Neural crest cell (in vitro differentiated cells): ENCODE results near the gene SLC25A13. TPM values are rescaled to one million over a fixed set of nuclear protein-coding genes. Genes with fewer than 3 reads are reported as not detected.

ENCODE experiments used
- DNase-seq: peaks from one replicate; pipeline ENCODE4 v3.0.0; 2021; ENCODE audit warnings: low read depth, mixed read lengths, low spot score
- H3K27ac Mint-ChIP-seq: one replicate; pipeline ENCODE4 v1.8.0; 2021; ENCODE audit warnings: mild to moderate bottlenecking, mixed read lengths; ENCODE audit not compliant: unreplicated experiment
- H3K27me3 Mint-ChIP-seq: 2 replicates; pipeline ENCODE4 v1.8.0; 2021; ENCODE audit warnings: low read depth, mild to moderate bottlenecking, mixed read lengths
- H3K36me3 Mint-ChIP-seq: 2 replicates; pipeline ENCODE4 v1.8.0; 2021; ENCODE audit warnings: low read depth, mild to moderate bottlenecking, mixed read lengths
- H3K4me1 Mint-ChIP-seq: 2 replicates; pipeline ENCODE4 v1.8.0; 2021; ENCODE audit warnings: mixed read lengths
- H3K4me3 Mint-ChIP-seq: one replicate; pipeline ENCODE4 v1.8.0; 2021; ENCODE audit warnings: mild to moderate bottlenecking, mixed read lengths
- H3K9me3 Mint-ChIP-seq: 2 replicates; pipeline ENCODE4 v1.8.0; 2021; ENCODE audit warnings: mixed read lengths
- total RNA-seq: library from RNA; stranded (reverse); gene quantifications from 2 replicates; pipeline ENCODE4 v1.2.1, GENCODE V29; 2021
- TF ChIP-seq, protein P1 (sequence below): fragments of 200-600 bp; sonication (generic); conservative IDR thresholded peaks from 2 replicates; pipeline ENCODE4 v1.5.0; 2021; ENCODE audit warnings: antibody characterized with exemption, mild to moderate bottlenecking

SLC25A13 gene
- total RNA-seq, 1 donor from 2014 or later: 68.3 TPM

DNA sequence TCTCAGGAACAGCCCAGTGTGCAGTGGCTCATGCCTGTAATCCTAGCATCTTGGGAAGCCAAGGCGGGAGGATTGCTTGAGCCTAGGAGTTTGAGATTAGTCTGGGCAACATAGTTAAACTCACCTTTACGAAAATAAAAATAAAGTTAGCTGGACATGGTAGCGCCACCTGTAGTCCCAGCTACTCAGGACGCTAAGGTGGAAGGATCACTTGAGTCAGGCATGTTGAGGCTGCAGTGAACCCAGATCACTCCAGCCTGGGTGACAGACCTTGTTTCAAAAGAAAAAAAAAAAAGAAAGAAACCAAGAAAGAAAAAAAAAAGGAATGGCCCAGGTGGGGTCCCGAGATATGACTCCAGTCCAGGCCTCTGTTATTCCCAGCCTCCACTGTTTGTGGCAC is 96.6 kb downstream of the SLC25A13 start:
- Mint-ChIP-seq H3K9me3 (no peaks in the 10 kb centered on the region), H3K27me3 (no peaks in the 10 kb centered on the region), H3K4me1 (peaks cover 4% of the 10 kb centered on the region), H3K4me3 (no peak overlapping the region), H3K27ac (peak overlapping the region; percentile 19), H3K36me3 (peaks cover 11% of the 10 kb centered on the region)
- TF ChIP-seq, protein P1, sequence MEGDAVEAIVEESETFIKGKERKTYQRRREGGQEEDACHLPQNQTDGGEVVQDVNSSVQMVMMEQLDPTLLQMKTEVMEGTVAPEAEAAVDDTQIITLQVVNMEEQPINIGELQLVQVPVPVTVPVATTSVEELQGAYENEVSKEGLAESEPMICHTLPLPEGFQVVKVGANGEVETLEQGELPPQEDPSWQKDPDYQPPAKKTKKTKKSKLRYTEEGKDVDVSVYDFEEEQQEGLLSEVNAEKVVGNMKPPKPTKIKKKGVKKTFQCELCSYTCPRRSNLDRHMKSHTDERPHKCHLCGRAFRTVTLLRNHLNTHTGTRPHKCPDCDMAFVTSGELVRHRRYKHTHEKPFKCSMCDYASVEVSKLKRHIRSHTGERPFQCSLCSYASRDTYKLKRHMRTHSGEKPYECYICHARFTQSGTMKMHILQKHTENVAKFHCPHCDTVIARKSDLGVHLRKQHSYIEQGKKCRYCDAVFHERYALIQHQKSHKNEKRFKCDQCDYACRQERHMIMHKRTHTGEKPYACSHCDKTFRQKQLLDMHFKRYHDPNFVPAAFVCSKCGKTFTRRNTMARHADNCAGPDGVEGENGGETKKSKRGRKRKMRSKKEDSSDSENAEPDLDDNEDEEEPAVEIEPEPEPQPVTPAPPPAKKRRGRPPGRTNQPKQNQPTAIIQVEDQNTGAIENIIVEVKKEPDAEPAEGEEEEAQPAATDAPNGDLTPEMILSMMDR: no peak
- no peak for DNase-seq

DNA sequence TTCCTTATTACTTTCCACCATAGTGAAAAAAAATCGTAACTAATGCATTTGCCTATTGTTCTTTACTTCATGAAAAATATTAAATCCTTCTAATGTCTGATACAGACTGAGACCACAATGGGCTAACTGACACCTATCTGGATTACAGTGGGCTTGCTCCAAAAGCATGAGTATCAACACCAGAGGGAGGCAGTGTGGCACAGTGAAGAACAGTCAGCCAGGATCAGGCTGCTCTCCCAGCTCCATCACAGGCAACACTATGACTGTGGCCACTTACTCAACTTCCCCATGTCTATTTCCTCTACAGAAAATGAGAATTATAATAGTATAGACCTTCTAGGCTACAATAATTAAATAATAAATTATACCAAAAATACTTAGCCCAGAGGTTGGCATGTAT is 97.2 kb downstream of the SLC25A13 start:
- no peaks in the 10 kb centered on the region for H3K9me3 Mint-ChIP-seq
- TF ChIP-seq, protein P1: no peak
- H3K36me3 Mint-ChIP-seq: peaks cover 7% of the 10 kb centered on the region
- DNase-seq: no peak
- H3K4me3 Mint-ChIP-seq: no peak overlapping the region
- peaks cover 4% of the 10 kb centered on the region for H3K4me1 Mint-ChIP-seq
- no peak overlapping the region for H3K27ac Mint-ChIP-seq
- H3K27me3 Mint-ChIP-seq: no peaks in the 10 kb centered on the region

DNA sequence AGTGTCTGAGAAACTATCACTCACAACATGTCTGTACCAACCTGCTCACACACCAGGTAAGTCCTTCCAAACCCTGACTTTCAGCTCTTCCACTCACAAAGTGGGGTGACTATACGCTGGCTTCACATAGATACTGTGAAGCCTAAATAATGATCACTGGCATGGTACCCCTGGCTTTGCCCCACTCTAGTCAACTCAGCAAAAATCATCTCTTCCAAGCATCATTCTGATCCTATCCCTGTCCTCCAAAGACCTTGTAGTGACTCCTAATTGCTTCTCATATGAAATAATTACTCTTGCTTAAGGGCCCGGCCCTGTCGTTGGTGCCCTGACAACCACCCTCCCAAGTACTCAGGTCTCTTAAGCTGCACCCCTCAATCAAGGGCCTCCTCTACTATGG is 97.8 kb downstream of the SLC25A13 start:
- Mint-ChIP-seq H3K4me1 (peaks cover 4% of the 10 kb centered on the region), H3K36me3 (peaks cover 2% of the 10 kb centered on the region), H3K27me3 (no peaks in the 10 kb centered on the region), H3K27ac (no peak overlapping the region), H3K9me3 (no peaks in the 10 kb centered on the region), H3K4me3 (no peak overlapping the region)
- TF ChIP-seq, protein P1: no peak
- no peak for DNase-seq

DNA sequence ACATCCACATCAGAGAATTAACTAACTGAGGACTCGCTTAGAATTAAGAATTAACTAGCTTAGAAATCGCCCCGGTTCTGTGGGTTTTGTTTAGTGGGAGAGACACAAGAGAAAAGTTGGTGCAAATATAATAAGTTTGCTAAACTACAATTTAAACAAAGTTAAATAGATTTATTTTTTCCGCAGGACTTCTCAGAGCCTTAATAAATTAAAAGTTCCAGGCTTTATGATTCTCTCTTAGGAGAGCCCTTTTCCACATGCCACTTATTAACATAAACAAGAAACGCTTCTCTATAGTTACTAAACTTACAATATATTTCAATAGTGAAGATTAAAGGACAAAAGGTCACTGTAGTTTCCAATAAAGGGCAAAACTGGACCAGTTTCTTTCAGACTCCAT is 100.0 kb downstream of the SLC25A13 start:
- Mint-ChIP-seq H3K27ac (no peak overlapping the region), H3K4me3 (no peak overlapping the region), H3K27me3 (no peaks in the 10 kb centered on the region), H3K36me3 (no peaks in the 10 kb centered on the region), H3K9me3 (no peaks in the 10 kb centered on the region), H3K4me1 (peaks cover 4% of the 10 kb centered on the region)
- TF ChIP-seq, protein P1: no peak
- DNase-seq: no peak

DNA sequence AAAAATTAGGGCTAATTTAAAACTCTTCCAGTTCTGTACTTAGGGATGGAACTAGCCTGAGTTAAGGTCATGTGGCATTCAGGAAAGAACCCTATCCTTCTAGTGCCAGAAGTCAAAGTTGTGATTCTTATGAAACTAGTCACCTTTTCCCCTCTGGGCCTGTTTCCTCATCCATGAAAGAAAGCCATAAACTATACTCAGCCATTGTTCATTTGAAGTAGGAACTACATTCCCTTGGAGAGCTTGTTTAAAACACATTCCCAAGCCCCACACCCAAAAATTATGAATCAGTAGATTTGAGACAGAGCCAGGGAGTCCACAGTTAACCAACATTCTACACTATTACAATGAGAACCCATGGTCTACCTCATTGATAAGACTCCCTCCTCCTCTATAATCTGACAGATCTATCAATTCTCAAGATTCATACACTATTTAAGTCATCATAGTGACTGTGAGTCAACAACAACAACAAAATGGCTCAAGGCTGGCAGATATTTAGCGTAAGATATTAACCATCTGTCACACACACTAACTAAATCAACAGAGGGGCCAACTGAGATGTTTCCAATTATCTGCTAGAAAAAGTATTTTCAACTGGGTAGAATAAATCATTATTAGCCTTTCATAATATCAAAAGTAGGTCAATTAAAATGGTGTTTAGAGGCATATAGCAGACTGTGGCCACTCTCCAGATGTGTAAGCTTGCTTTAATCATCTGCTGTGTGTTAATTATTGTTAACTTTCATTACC is 102.3 kb downstream of the SLC25A13 start:
- H3K36me3 Mint-ChIP-seq: peaks cover 5% of the 10 kb centered on the region
- no peak overlapping the region for H3K27ac Mint-ChIP-seq
- H3K27me3 Mint-ChIP-seq: no peaks in the 10 kb centered on the region
- no peak for DNase-seq
- peaks cover 5% of the 10 kb centered on the region for H3K9me3 Mint-ChIP-seq
- no peak overlapping the region for H3K4me3 Mint-ChIP-seq
- TF ChIP-seq, protein P1: no peak
- H3K4me1 Mint-ChIP-seq: peaks cover 4% of the 10 kb centered on the region
